RWPE1 (cell line): ENCODE data around the gene SCAPER.

ENCODE experiments used
- CTCF ChIA-PET: fragments of 350-600 bp; sonication (Branson Sonifier 250); formaldehyde crosslinking; extraction: SDS; loops from one replicate; lab custom pipeline; 2021; lab: Yijun Ruan, JAX
- POLR2A ChIA-PET: fragments of 400-600 bp; formaldehyde crosslinking; extraction: SDS; loops from one replicate; lab custom pipeline; 2020; ENCODE audit warnings: antibody characterized with exemption; ENCODE audit not compliant: low non-redundant PET; lab: Yijun Ruan, JAX
- DNase-seq: peaks from one replicate; pipeline ENCODE4 v3.0.0; 2012; ENCODE audit warnings: low spot score
- H3K27ac ChIP-seq: fragments of 450-650 bp; 2 replicates; pipeline ENCODE4 v1.5.1; 2017
- CTCF ChIP-seq: fragments of 450-650 bp; conservative IDR thresholded peaks from 2 replicates; pipeline ENCODE4 v1.5.1; 2017; ENCODE audit warnings: low read depth, mild to moderate bottlenecking

The SCAPER gene

GRCh38 chr15:76332796-76333195 lies 572.3 kb downstream of the SCAPER start:
- CTCF ChIA-PET = interaction anchor here (0.5 kb wide), 1 partner anchor 39 kb away, joined by 3 read pairs; no protein-coding TSS in a partner anchor
- no peak overlapping the region for H3K27ac ChIP-seq
- POLR2A ChIA-PET = no interaction called here
- no peak for DNase-seq
- no peak for TF ChIP-seq CTCF

GRCh38 chr15:76330080-76330680 lies 575.0 kb downstream of the SCAPER start:
- H3K27ac ChIP-seq = no peak overlapping the region
- TF ChIP-seq CTCF = no peak; the same call in 1 of the 2 replicates
- ChIA-PET CTCF (interaction anchor here (0.5 to 1.4 kb wide), 5 partner anchors 17 to 213 kb away, joined by 3 to 5 read pairs (median 4); no protein-coding TSS in a partner anchor), POLR2A (no interaction called here)
- peak; percentile 60 for DNase-seq

- no peak overlapping the region for H3K27ac ChIP-seq
- CTCF ChIA-PET = interaction anchor here (0.8 kb wide), 1 partner anchor 167 kb away, joined by 5 read pairs; no protein-coding TSS in a partner anchor
- POLR2A ChIA-PET = no interaction called here
- TF ChIP-seq CTCF = no peak
- peak; percentile 28 for DNase-seq
Observed at GRCh38 chr15:76328958-76329357, 576.2 kb downstream of the SCAPER start.

GRCh38 chr15:76328106-76328696 lies 576.9 kb downstream of the SCAPER start:
- CTCF ChIA-PET = no interaction called here
- TF ChIP-seq CTCF = no peak
- no peak overlapping the region for H3K27ac ChIP-seq
- POLR2A ChIA-PET = no interaction called here
- DNase-seq = no peak

- POLR2A ChIA-PET = no interaction called here
- CTCF ChIA-PET = no interaction called here
- TF ChIP-seq CTCF = no peak
- DNase-seq = peak; percentile 21
- no peak overlapping the region for H3K27ac ChIP-seq
Observed at GRCh38 chr15:76327191-76328105, 577.7 kb downstream of the SCAPER start.

- CTCF ChIA-PET = no interaction called here
- no peak for TF ChIP-seq CTCF
- no peak overlapping the region for H3K27ac ChIP-seq
- POLR2A ChIA-PET = no interaction called here
- DNase-seq = no peak
Observed at GRCh38 chr15:76325704-76326103, 579.4 kb downstream of the SCAPER start.
